Progenitor cell of endocrine pancreas (in vitro differentiated cells): Measurements from ENCODE around the gene RAB11FIP3. TPM values are rescaled to one million over a fixed set of nuclear protein-coding genes. Genes with fewer than 3 reads are reported as not detected.

ENCODE experiments used
- DNase-seq: peaks from one replicate; pipeline ENCODE4 v3.0.0; 2021; ENCODE audit warnings: low spot score; ENCODE audit not compliant: unreplicated experiment
- H3K27ac Mint-ChIP-seq: 2 replicates; pipeline ENCODE4 v1.8.0; 2021; ENCODE audit warnings: mild to moderate bottlenecking, moderate library complexity, mixed read lengths
- H3K27me3 Mint-ChIP-seq: 2 replicates; pipeline ENCODE4 v1.8.0; 2021; ENCODE audit warnings: mixed read lengths
- H3K36me3 Mint-ChIP-seq: 2 replicates; pipeline ENCODE4 v1.8.0; 2022; ENCODE audit warnings: mixed read lengths; ENCODE audit not compliant: insufficient read depth
- H3K4me1 Mint-ChIP-seq: 2 replicates; pipeline ENCODE4 v1.8.0; 2021; ENCODE audit warnings: low read depth, mixed read lengths
- H3K4me3 Mint-ChIP-seq: 2 replicates; pipeline ENCODE4 v1.8.0; 2021; ENCODE audit warnings: low read depth, mild to moderate bottlenecking, moderate library complexity, mixed read lengths
- H3K9me3 Mint-ChIP-seq: 2 replicates; pipeline ENCODE4 v1.8.0; 2021; ENCODE audit warnings: low read depth, mixed read lengths
- total RNA-seq: library from RNA; stranded (reverse); gene quantifications from 2 replicates; pipeline ENCODE4 v1.2.1, GENCODE V29; 2021
- TF ChIP-seq, protein P1 (sequence below): fragments of 200-600 bp; sonication (generic); IDR thresholded peaks from one replicate; pipeline ENCODE4 v1.5.0; 2021; ENCODE audit warnings: antibody characterized with exemption, mild to moderate bottlenecking; ENCODE audit not compliant: unreplicated experiment

The RAB11FIP3 gene
- total RNA-seq, 1 donor from 2014 or later: 97.9 TPM

DNA sequence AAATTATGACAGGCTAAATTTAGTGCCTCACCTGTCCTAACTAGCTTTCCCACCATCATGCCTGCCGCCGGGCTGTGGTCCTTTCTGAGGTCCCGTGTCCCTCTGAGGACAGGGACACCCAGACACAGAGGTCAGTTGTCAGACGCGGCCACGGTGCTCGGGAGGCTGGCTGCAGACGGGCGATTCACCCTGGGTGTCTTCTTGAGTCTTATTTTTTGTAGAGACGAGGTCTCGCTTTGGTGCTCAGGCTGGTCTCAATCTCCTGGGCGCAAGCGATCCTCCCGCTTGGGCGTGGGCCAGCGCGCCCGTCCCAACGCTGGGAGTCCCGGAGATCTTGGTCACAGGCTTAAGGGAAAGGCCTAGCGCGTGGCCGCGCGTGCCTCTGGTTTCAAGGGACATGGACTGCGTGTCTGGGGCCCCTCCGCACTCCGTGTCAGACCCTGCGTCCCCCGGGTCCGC lies 797 bp upstream of the RAB11FIP3 start:
- no peak for DNase-seq
- H3K36me3 Mint-ChIP-seq: peaks cover 5% of the 10 kb centered on the region
- TF ChIP-seq, protein P1, sequence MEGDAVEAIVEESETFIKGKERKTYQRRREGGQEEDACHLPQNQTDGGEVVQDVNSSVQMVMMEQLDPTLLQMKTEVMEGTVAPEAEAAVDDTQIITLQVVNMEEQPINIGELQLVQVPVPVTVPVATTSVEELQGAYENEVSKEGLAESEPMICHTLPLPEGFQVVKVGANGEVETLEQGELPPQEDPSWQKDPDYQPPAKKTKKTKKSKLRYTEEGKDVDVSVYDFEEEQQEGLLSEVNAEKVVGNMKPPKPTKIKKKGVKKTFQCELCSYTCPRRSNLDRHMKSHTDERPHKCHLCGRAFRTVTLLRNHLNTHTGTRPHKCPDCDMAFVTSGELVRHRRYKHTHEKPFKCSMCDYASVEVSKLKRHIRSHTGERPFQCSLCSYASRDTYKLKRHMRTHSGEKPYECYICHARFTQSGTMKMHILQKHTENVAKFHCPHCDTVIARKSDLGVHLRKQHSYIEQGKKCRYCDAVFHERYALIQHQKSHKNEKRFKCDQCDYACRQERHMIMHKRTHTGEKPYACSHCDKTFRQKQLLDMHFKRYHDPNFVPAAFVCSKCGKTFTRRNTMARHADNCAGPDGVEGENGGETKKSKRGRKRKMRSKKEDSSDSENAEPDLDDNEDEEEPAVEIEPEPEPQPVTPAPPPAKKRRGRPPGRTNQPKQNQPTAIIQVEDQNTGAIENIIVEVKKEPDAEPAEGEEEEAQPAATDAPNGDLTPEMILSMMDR: no peak
- no peaks in the 10 kb centered on the region for H3K9me3 Mint-ChIP-seq
- H3K27ac Mint-ChIP-seq: no peak overlapping the region
- H3K27me3 Mint-ChIP-seq: peaks cover 20% of the 10 kb centered on the region
- H3K4me3 Mint-ChIP-seq: peak overlapping the region; percentile 58
- peaks cover 21% of the 10 kb centered on the region for H3K4me1 Mint-ChIP-seq

DNA sequence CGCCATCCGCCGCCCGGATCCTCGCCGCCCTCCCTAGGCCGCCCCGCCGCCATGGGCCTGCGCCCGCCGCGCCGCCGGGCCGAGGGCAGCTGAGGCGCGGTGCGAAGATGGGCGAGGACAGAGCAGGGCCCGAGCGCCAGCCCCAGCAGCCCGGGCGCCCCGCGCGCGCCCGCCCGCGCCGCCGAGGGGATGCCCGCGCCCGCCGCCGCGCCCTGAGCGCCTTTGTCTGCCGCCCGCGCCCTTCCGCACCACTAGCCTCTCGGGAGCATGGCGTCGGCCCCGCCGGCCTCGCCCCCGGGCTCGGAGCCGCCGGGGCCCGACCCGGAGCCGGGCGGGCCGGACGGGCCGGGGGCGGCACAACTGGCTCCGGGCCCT lies 278 bp downstream of the RAB11FIP3 start:
- Mint-ChIP-seq H3K9me3 (no peaks in the 10 kb centered on the region), H3K27ac (no peak overlapping the region), H3K27me3 (peaks cover 18% of the 10 kb centered on the region), H3K4me1 (peaks cover 23% of the 10 kb centered on the region), H3K36me3 (peaks cover 8% of the 10 kb centered on the region), H3K4me3 (peak overlapping the region; percentile 74)
- DNase-seq: no peak
- TF ChIP-seq, protein P1: no peak

DNA sequence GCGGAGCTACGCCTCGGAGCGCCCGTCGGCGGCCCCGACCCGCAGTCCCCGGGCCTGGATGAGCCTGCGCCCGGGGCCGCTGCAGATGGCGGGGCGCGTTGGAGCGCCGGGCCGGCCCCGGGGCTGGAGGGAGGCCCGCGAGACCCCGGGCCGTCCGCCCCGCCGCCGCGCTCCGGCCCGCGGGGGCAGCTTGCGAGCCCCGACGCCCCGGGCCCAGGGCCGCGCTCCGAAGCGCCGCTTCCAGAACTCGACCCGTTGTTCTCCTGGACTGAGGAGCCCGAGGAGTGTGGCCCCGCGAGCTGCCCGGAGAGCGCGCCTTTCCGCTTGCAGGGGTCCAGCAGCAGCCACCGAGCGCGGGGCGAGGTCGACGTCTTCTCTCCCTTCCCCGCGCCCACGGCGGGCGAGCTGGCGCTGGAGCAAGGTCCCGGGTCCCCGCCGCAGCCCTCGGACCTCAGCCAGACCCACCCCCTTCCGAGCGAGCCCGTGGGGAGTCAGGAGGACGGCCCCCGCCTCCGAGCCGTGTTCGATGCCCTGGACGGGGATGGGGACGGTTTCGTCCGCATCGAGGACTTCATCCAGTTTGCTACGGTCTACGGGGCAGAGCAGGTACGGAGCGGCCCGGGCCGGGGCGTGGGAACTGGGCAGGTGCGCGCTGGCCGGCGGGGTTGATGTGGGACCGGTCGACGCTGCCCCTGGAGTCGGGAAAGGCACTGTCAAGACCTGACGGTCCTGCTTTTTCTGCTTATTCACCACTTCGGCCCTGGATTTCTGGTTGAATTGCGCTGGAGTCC lies 861 bp downstream of the RAB11FIP3 start:
- TF ChIP-seq, protein P1: no peak

DNA sequence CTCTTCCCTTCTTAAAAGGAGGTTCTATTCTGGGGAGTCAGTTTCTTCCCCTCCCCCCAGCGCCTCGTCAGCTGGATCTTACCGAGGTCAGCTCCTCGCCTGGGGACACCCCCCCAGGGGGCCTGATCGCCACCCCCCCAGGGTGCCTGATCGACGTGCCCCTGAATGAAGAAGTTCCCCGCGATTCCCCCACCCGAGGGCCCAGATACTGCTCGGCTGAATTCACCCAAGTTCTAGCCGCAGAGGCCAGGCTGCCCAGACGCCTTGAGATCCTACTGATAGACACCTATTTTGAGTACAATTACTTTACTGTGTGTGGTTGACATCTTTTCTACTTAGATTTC lies 1.4 kb downstream of the RAB11FIP3 start:
- Mint-ChIP-seq H3K4me1 (peaks cover 23% of the 10 kb centered on the region), H3K9me3 (no peaks in the 10 kb centered on the region), H3K27ac (peak overlapping the region; percentile 44), H3K36me3 (peaks cover 9% of the 10 kb centered on the region), H3K27me3 (peaks cover 15% of the 10 kb centered on the region), H3K4me3 (peak overlapping the region; percentile 87)
- TF ChIP-seq, protein P1: no peak
- DNase-seq: no peak

More for the DNA sequence above, 861 bp downstream of the RAB11FIP3 start:
- H3K27ac Mint-ChIP-seq: peak overlapping the region; percentile 44
- H3K9me3 Mint-ChIP-seq: no peaks in the 10 kb centered on the region
- peaks cover 23% of the 10 kb centered on the region for H3K4me1 Mint-ChIP-seq
- H3K4me3 Mint-ChIP-seq: peak overlapping the region; percentile 87
- peaks cover 15% of the 10 kb centered on the region for H3K27me3 Mint-ChIP-seq
- DNase-seq: peak; percentile 41
- peaks cover 8% of the 10 kb centered on the region for H3K36me3 Mint-ChIP-seq

DNA sequence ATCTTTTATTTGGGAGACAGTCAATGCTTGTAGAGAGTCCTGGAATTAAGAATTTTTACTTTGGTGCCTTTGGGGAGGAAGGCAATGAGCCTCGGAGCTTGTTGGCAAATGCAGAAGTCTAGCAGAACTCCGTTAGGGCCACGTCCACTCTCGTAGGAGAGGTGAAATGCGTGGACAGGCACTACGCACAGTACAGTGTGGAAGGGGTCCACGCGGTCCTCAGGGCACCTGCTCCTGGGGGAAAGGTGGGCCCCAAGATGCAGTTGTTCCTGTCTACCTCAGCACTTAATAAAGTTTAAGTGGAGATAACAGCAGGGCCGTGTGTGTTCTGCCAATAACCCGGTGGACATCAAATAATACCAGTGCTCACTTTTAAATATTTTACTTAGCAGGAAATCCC lies 1.8 kb downstream of the RAB11FIP3 start:
- Mint-ChIP-seq H3K4me3 (peak overlapping the region; percentile 87), H3K27ac (peak overlapping the region; percentile 44), H3K9me3 (no peaks in the 10 kb centered on the region), H3K4me1 (peaks cover 23% of the 10 kb centered on the region), H3K27me3 (peaks cover 15% of the 10 kb centered on the region), H3K36me3 (peaks cover 9% of the 10 kb centered on the region)
- TF ChIP-seq, protein P1: no peak
- DNase-seq: no peak
